HPDE6-E6E7 (cell line): ENCODE results near the gene CACNA1D.
"Not testable (repeated sequence)": the region's sequence is repeated elsewhere in the genome, so short reads cannot be mapped to it uniquely, and the experiment has no call there.

Experiments
- DNase-seq: peaks from one replicate; pipeline ENCODE4 v3.0.0; 2011; ENCODE audit warnings: missing footprints; ENCODE audit errors: extremely low spot score

Gene CACNA1D

DNA sequence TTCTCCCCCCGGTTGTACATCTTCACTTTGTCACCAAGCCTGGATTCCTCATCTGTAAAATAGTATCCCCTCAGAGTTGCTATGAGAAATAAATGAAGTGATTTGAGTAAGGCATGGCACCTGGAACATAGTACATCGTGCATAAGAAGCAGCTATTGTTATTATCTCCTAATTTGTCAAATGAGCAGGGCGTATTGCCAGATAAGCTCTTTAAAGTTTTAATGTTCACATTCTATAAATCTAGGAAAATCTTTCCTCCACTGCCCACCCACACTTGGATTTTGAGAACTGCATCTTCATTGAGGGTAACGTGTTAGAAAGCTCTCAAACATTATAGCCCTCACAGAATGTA, 32.3 kb downstream of the CACNA1D start:
- DNase-seq = no peak

DNA sequence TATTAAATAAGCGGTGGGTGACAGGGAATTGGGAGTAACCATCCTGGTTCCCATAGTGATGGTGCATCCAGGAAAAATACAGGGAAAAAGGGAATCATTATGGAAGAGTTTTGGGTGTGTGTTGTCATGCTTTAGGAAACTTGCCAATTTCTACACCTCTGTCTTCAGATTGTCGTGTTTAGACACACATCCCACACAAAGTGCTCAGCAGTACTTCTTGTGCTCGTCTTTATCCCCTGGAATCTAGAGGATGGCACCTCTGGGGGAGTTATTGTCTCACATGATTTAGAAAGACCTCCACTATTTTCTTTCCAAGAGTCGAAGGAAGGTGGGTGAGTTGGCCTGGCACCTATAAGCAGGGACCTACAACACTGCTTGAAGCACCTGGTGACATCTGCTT, 35.8 kb downstream of the CACNA1D start:
- DNase-seq = no peak

DNA sequence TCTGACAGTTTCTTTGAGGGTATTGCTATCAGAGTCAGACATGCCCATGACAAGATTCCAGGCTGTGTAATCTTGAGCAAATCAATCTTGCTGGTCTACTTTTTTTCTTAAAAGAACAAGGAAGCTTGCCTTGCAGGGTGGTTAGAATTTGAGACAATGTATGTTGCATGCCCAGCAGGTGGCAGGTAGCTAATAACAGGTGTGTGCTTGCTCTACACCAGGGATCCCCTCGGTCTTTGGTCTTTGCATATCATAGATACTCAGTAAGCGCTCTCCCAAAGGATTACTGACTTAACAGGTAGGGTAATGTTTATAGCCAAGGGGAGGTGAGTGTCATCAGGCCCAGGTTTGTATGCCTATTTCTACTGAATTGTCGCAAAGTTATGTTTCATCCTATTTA, 37.3 kb downstream of the CACNA1D start:
- no peak for DNase-seq

DNA sequence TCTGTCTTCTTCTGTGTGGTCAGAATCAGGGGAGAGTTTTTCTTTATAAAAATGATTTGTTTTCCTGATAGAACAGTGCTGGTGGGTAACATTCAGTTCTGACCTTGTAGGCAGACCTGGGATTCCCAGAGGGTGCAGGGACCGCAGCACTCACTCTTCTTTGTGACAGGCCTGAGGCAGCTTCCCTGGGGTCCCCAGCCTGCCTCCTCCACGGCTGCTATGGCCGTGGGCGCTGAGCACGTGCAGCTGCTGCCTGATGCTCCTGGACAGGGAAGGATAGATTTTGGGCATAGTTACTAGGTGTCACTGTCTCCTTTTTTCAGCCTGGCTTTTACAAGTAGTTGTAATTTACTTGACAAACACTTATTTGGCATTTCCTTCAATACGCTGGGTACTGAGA, 39.1 kb downstream of the CACNA1D start:
- no peak for DNase-seq

DNA sequence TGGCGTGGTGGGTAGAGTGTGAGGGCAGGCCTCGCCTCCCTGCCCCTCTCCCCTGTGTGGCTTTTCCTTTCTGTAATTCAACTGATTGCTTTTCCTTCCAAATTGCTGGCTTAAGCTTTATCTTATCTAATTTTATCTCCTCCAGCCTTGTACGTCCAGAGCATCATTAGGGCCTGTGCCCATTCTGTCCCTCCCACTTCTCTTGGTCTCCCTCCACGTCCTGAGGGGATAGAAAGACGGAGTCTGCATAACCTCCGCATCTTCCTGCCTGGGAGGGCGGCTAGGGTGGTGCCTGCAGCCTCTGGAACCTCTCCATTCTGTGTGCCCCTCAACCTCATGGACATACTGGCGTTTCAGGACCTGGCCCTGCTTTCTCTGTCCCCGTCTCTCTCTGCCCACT, 39.8 kb downstream of the CACNA1D start:
- DNase-seq = no peak

DNA sequence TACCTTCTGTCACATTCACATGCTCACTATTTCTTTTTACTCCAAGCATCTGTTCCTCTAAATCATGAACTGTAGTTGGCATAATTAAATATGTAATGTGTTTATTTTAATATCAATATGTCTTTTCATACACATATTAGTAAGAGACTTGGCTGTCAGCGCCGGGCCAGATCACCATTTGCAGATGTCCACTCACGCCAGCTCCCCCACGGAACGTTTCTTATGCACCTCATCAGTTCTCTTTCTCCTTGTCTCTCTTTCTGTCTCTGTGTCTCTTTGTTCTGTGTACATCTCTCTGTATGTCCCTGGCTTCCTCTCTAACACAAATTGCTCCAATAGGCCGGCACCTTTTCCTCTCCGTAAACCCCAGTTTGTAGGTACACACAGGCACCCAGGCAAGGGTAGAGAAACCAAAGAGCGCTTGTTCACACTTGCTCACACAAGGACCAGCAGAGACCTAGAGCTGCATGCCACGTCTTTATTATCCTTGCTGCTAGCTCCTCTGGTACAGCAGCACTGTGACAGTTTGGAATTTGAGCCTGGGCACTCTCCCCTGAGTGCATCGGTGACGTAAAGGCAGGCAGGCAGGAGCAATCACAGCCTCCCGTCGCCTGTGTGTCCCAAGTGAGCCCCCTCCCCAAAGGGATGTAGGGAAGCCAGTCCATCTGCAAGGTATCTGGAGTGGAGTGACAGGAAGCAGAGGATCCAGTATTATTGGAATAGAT, 40.4 kb downstream of the CACNA1D start:
- no peak for DNase-seq

DNA sequence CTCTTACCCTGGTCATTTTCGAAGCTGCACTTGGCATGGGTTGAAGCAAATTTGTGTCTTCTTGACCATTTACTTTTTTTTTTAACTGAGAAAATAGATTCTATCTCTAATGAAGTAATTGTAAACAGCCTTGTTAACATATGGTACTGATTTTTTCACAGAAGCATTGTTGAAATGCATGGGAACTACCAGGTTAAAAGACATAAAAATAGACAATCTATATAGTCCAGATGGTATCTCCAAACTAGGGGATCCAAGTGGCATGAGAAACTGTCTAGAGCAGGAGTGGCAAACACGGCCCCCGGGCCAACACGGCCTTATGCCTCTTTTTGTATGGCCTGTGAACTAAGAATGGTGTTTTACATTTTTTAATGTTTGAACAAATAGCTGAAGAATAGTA, 41.9 kb downstream of the CACNA1D start:
- DNase-seq = no peak

DNA sequence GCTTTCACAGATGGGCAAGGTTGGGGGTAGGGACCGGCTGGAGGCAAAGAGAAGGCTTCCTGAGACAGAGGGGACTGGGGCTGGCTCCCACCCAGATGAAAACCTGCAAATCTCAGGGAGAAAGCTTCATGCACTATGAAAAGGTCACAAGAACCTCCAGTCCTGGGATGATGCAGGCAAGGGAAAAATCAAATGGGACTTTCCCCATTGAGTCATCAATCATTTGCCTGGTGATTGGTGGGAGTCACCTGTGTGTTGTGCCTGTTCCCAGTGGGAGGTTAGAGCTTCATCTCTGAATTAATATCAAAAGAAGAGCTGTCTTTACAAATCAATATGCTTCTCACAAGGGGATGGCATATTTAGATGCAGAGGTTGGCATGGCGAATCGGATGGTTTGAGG, 49.9 kb downstream of the CACNA1D start:
- DNase-seq = no peak

DNA sequence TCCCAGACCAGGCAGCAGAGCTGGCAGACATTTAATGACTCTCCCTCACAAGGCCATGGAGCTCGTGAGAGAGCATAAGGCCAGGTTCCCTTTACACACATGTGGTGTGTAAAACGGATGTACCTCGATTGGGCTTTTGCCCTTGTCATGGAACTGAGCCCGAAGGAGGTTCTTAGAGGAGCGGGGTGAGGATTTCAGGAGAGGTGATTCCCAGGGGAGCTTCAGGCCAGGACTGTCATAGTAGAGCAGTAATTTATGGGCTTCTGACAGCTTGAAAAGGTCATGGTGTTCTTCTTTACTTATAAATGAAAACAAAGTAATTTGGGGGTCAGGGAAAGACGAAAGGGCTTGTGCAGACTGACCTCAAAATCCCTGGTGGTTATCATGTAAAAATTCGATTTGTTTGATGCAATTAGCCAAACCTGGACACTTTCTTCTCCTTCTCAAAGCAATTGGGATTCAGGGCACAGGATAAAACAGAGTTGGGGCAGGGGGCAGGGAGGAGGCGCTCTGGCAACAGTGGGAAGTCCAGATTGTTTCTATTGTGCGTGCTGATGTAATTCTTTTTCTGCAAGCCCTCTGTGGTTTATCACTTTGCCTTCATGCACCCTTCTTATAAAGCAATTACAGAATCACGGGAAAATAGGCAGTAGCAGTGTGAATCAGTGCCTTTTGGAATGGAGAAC, 51.0 kb downstream of the CACNA1D start:
- no peak for DNase-seq

DNA sequence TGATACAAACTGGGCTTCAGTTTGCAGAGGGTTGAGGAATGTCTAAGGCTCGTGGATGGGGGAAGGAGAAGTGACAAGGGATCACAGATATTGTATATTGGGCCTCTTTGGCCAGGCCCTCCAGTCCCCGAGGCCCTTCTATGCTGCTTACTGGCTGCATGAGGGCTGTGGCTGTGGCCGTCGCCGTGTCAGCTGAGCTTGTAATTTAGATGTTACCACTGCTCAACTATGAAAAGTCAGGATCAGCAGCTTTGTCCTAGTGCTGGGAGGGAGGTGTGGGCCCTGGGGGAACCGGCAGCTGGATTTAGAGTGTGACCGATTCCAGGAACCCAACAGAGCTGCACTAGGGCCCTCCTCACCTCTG, 51.6 kb downstream of the CACNA1D start:
- no peak for DNase-seq

DNA sequence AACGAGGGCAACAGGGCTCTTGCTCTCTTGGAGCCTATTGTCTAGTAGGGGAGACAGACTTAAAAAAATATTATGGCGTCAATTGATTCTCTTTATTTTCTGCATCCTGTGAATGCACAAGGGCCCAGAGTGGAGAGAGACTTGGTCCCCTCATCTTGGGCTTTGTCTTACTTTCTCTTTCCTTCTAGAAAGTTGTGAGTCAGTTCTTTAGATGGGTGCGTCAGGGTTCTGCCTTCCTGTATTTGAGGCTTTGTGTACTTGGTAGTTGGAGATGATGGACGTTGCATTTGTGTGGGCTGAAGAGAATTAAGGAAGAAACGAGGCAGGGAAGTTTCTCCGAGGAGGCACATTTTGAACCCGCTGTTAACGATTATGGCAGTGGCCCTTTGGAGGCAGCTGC, 52.9 kb downstream of the CACNA1D start:
- DNase-seq = no peak

DNA sequence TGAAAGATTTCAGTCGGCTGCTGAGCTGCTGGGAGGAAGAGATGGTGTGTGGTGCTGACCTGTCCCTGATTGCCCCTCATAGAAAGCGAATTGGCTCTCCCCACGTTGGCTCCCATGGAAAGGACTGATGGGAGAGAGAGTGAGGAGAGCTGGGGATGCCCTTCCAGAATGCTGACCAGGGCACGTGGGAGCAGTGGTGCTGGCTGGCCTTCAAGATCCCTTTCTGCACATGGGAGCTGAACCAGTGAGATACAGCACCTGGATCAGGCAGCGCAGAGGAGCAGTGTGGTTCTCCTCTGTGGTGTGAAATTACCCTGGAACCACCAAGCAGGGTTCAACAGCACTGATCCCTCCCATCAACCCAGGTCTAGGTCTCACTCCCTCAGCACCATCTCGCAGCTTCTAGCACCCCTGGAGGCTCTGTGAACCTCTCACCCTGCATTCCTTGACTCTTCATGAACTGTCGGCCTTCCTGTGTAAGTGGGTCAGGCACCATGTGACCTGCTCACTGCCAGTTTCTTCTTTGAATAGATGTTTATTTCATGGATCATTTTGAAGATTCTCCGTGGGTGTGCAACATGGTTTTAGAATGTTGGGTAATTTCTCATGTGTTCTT, 55.7 kb downstream of the CACNA1D start:
- no peak for DNase-seq

DNA sequence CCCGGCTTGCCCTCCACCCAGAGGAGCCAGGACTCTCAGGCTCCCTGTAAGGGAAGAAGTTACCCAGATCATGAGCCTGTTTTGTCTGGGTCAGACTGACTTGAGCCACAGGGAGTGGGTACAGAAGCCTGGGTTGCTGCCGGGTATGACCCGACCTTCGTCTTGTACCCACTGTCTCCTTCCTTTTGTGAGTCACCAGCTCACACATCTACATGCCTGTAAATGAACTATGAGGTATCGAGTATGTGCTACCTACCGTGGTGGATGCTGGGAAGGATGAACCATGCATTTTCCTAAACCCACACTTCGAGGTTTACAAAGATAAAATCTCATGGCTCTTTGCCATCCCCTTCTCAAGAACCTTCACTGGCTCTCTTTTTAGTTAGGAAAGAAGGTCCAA, 56.9 kb downstream of the CACNA1D start:
- no peak for DNase-seq

DNA sequence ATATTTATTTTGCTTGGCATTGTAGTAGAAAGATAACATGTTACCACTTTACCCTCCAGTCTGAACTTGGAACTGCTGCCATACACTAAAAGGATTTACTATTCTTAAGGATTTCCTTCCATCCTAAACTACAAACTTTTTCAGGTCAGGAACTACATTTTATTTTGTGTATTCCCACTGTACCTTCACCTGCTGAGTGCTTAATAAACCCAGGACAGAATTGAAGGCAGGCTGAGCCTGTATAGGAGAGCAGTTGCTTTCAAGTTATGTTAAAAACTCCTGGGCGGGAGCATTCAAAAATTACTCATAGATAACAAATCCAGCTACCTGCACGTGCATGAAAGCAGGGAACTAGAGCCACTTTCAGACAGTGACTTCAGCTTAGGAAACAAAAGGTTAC, 58.3 kb downstream of the CACNA1D start:
- DNase-seq = no peak

DNA sequence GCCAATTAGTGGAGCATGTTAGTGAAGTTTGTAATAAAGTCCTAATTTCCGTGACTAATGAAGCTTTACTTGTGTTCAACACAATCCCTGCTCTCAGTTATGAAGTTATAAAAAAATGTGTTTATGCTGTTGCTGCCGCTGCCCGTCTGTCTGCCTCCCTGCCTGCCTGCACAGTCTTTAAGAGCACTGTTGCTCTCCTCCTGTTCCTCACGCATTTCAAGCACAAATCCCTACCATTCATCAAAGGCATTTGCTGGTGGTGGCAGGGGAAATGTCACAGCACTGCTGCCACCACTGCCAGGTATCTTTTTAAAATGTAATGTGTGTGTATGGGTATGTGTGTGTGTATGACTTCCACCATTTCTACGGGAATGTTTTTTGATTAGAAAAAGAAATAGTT, 58.8 kb downstream of the CACNA1D start:
- no peak for DNase-seq

DNA sequence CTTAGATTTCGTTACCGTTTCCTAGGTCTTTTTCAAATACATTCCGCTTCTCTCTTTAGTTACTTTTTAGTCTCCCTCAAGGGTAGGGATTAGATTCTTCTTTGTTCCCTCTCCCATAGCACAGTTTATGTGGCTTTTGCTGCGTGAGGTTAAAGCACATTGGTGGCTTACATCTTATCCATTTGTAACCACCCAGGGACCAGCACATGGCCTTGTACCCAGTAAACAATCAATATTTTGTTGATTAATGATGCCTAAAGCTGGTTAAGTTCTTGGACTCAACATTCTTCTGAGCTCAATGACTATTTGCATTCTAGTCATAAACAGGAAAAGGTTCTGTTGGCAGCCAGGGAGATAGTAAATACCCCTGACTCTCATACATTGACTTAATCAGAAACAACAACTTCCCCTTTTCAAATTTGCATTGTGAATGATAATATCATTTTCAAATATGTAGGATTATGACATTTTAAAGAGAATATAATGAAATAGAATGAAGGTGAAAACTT, 60.2 kb downstream of the CACNA1D start:
- no peak for DNase-seq

DNA sequence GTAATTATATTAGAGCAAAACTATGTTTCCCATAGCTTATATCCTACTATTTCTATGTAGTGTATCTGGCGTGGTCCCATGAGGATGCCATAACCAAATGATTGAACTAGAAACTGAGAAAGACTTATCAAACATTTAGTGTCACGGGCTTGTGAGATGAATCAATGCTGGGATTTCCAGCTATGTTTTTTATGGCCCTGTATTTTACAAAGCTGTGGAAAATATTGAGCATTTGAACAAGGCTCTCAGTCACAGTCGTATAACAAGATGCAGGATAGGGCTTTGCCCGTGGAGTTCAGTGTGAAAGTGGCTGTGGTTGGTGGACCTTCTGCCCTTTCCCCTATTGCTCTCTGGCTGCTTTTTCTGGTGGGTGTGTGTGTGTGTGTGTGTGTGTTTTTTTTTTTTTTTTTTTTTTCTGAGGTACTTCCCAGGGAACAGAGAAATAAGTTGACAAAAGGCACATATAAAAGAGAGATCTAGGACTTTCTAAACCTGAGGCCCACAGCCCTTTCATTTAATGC, 60.7 kb downstream of the CACNA1D start:
- no peak for DNase-seq

DNA sequence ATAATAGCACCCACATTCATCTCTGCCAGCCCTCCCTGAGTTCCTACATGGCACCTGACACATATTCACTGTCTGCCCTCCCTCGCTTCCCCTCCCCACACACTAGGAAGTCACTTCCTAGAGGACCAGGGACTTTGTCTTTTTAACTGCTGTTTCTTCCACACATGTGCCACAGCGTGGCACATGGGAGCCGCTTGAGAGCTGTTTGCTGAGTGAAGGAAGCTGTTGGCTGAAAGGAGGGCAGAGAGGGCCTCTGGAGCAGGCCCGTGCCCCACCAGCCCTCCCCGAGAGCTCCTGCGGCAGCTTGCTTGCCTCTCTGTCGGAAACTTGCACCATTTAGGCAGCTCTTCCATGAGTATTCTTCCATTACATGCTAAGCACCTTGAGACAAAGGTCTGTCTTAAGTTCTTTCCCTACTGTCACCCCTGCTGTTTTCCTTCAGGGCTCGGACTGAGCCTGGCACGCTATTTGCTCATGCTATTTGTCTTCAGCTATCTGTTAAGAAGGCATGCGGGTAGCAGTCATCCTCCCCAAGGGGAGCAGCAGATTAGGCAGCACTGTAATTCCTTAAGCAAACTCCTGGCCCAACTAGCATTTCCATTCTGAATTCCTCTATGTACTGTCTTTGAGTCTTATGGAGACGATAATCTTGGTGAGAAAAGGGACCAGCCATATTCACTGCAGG, 72.2 kb downstream of the CACNA1D start:
- DNase-seq = no peak

DNA sequence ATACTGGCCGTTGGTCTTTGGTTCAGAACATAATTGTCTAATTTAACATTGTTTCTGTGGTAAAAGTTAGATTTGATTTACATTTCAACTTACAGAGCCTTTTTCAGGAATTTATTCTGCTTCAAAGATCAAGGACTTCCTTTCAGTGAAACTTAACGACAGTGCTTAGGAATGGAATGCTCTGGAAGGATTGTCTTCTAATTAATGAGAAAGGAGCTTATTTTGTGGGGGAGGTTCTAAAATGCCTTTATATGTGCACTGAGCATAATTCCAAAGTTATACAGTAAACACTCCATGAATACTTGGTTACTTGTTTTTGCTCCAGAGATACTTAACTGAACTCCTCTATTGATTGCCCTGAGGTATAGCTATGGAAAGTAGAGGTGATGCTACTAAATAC, 75.7 kb downstream of the CACNA1D start:
- no peak for DNase-seq

DNA sequence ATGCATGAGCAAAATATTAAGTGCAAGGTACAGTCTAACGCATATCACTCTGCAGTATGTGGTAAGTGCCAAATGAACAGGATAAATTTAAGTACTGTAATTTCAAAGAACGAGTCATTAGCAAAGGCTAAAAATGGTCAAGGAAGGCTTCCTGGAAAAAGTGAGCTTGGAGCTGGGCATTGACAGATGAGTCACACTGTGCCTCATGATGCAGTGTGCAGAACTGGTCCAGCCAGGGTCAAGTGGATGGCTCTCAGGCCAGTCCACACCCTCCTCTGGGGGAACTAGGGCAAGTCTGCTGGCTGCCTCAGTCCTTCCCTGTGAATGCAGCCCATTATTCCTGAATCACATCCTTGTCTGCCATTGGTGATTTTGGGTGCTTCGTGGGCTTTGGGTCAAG, 76.3 kb downstream of the CACNA1D start:
- DNase-seq = peak; percentile 4

DNA sequence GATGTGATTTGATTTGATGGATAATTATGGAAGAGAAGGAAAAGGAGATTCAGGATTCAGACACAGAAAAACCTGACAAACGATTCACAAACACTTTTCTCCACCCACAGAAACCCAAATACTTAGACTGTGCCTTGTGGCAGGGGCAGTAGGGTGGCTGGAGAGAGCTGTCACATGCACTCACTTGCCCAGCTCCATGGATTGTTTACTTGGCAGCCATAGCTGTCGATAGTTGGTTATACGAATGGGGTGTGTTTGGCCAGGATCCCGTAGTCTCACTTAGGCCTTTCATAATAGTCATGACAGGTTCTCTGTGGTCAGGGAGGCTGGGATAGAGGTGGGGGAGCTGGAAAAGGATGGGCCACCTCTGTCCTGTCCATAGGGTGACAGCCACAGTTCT, 76.9 kb downstream of the CACNA1D start:
- DNase-seq = no peak

DNA sequence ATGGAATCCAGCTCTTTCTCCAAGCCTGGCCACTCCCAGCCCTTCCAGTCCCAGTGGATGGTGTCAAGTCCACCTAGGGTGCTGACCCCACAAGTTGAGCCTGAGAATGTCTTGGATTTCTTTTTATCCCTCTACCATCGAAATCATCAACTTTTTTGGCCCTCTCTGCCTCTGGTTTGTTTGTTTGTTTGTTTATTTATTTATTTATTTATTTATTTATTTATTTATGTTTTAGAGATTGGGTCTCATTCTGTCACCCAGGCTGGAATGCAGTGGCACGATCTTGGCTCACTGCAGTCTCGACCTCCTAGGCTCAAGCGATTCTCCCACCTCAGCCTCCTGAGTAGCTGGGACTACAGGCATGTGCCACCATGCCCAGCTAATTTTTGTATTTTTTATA, 77.8 kb downstream of the CACNA1D start:
- not testable (repeated sequence) for DNase-seq
